ENCODE data around the gene MEGF9. TPM values are rescaled to one million over a fixed set of nuclear protein-coding genes. Genes with fewer than 3 reads are reported as not detected.

MEGF9 gene
- total RNA-seq, 4 donors from 2014 or later: 19.7 to 24.7 (median 21.5) TPM

DNA sequence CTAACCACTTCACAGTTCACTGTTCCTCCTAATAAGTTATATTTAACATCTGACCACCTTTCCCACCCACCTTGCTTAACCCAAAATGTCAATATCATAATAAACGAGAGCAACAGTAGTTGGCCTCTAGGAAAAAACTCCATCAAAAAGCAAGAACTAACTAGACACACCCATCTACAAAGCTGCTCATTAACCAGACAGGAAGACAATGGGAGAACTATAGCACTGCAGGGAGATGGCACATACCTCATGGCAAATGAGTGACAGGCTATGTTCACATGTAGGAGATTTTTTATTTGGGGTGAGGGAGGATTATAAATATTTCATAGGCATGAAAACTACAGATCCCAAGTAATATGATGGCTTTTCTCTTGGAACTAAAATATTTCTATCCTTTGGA lies 110.7 kb downstream of the MEGF9 start:
- TF ChIP-seq POLR2A (IDR thresholded peaks at IDR 0.05): no peak
- no peak for TF ChIP-seq POLR2AphosphoS5 (IDR thresholded peaks at IDR 0.05)
- TF ChIP-seq EP300 (IDR thresholded peaks at IDR 0.05): no peak
- TF ChIP-seq, protein P1, sequence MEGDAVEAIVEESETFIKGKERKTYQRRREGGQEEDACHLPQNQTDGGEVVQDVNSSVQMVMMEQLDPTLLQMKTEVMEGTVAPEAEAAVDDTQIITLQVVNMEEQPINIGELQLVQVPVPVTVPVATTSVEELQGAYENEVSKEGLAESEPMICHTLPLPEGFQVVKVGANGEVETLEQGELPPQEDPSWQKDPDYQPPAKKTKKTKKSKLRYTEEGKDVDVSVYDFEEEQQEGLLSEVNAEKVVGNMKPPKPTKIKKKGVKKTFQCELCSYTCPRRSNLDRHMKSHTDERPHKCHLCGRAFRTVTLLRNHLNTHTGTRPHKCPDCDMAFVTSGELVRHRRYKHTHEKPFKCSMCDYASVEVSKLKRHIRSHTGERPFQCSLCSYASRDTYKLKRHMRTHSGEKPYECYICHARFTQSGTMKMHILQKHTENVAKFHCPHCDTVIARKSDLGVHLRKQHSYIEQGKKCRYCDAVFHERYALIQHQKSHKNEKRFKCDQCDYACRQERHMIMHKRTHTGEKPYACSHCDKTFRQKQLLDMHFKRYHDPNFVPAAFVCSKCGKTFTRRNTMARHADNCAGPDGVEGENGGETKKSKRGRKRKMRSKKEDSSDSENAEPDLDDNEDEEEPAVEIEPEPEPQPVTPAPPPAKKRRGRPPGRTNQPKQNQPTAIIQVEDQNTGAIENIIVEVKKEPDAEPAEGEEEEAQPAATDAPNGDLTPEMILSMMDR (IDR thresholded peaks at IDR 0.05): no peak

DNA sequence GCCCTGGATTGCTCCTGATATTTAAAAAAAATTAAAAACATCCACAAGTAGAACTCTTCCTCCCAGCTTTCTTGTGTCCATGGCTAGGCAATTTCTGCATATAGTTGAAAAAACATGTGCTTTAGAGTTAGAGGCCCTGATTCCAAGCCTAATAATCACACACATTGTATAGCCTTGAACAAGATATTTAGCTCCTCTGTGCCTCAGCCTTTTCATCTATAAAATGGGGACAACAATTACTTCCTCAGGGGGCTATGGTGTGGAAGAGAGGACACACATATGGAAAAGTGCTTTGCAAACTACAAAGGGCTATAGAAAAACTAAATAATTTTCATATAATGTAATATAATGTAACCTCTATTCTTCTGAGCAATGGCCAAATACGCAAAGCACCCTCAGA lies 111.3 kb downstream of the MEGF9 start:
- peaks cover 0 to 41% of the 10 kb centered on the region in 2 donors for H3K36me3 ChIP-seq

More for the DNA sequence above, 110.7 kb downstream of the MEGF9 start:
- no peaks in the 10 kb centered on the region for H3K9me3 ChIP-seq
- 58 to 80% methylated on average over 1 of the region's 1 CpG for WGBS, 2 donors (ENCODE audit: low coverage in 1 of 2)
- H3K4me1 ChIP-seq: no peaks in the 10 kb centered on the region
- H3K36me3 ChIP-seq: peaks cover 0 to 43% of the 10 kb centered on the region in 2 donors
- no peak overlapping the region for H3K27ac ChIP-seq
- no peaks in the 10 kb centered on the region for H3K27me3 ChIP-seq
- no peak overlapping the region for H3K4me3 ChIP-seq
- ATAC-seq: no peak

DNA sequence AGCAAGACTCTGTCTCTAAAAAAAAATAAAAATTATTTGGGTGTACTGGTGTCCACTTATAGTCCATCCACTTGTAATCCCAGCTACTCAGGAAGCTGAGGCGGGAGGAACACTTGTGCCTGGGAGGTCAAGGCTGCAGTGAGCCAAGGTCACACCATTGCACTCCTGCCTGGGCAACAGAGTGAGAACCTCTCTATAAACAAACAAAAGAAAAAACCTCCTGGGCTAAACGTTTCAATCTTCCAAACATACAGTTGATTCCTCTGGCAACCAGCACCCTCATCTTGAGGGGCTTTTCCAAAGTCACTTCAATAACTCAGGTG lies 120.4 kb downstream of the MEGF9 start:
- Histone ChIP-seq H3K4me3 (no peak overlapping the region), H3K27ac (no peak overlapping the region), H3K36me3 (no peaks in the 10 kb centered on the region), H3K4me1 (no peaks in the 10 kb centered on the region), H3K27me3 (no peaks in the 10 kb centered on the region), H3K9me3 (peaks cover 0 to 6% (median 0%) of the 10 kb centered on the region in 3 donors)
- TF ChIP-seq POLR2A (IDR thresholded peaks at IDR 0.05): no peak
- TF ChIP-seq, protein P1 (IDR thresholded peaks at IDR 0.05): no peak
- no peak for TF ChIP-seq POLR2AphosphoS5 (IDR thresholded peaks at IDR 0.05)
- no peak for TF ChIP-seq EP300 (IDR thresholded peaks at IDR 0.05)
- 26% methylated on average over 2 of the region's 2 CpGs; no CpG with 5 or more reads in 1 of the 2 donors for WGBS, 2 donors (ENCODE audit: low coverage in 1 of 2)
- no peak for ATAC-seq

More for the DNA sequence above, 111.3 kb downstream of the MEGF9 start:
- Histone ChIP-seq H3K27ac (no peak overlapping the region), H3K9me3 (no peaks in the 10 kb centered on the region), H3K27me3 (no peaks in the 10 kb centered on the region), H3K4me3 (no peak overlapping the region), H3K4me1 (no peaks in the 10 kb centered on the region)
- WGBS, 2 donors (ENCODE audit: low coverage in 1 of 2): 100% methylated on average over 1 of the region's 1 CpG
- no peak for TF ChIP-seq EP300 (IDR thresholded peaks at IDR 0.05)
- TF ChIP-seq POLR2A (IDR thresholded peaks at IDR 0.05): no peak
- TF ChIP-seq POLR2AphosphoS5 (IDR thresholded peaks at IDR 0.05): no peak
- TF ChIP-seq, protein P1 (IDR thresholded peaks at IDR 0.05): no peak
- no peak for ATAC-seq

DNA sequence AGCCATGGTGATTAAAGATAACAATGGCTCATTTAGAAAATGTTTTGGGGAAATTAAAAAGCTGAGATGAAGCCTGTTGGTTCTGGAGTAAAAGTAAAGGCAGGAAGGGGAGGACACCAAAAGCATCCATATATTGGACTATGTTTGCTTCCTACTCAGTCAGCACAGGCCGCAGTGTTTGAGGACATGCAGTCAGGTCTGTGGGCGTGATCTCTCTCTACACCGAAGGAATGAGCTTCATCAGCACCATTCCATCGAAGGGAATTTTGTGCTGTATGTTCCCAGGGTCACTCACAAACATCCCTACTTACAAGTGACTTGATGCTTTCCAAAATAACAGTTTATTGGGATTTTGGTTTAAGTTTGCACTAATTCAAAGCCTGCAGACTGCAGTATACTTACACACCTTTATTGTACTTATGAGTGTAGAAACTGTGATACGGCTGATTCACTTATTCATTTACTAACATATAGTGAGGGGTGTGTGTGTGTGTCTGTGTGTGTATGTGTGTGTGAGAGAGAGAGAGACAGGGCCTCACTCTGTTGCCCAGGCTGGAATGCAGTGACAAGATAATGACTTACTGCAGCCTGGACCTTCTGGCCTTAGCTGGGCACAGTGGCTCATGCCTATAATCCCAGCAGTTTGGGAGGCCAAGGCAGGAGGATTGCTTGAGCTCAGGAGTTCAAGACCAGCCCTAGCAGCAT lies 120.9 kb downstream of the MEGF9 start:
- no peak overlapping the region for H3K27ac ChIP-seq
- no peak for ATAC-seq
- no peaks in the 10 kb centered on the region for H3K27me3 ChIP-seq
- TF ChIP-seq EP300 (IDR thresholded peaks at IDR 0.05): no peak
- TF ChIP-seq, protein P1 (IDR thresholded peaks at IDR 0.05): no peak
- no peak for TF ChIP-seq POLR2A (IDR thresholded peaks at IDR 0.05)
- TF ChIP-seq POLR2AphosphoS5 (IDR thresholded peaks at IDR 0.05): no peak
- peaks cover 0 to 6% (median 0%) of the 10 kb centered on the region in 3 donors for H3K9me3 ChIP-seq
- no peak overlapping the region for H3K4me3 ChIP-seq
- H3K4me1 ChIP-seq: no peaks in the 10 kb centered on the region
- WGBS, 2 donors (ENCODE audit: low coverage in 1 of 2): 72 to 82% methylated on average over 5 of the region's 5 CpGs
- H3K36me3 ChIP-seq: no peaks in the 10 kb centered on the region

DNA sequence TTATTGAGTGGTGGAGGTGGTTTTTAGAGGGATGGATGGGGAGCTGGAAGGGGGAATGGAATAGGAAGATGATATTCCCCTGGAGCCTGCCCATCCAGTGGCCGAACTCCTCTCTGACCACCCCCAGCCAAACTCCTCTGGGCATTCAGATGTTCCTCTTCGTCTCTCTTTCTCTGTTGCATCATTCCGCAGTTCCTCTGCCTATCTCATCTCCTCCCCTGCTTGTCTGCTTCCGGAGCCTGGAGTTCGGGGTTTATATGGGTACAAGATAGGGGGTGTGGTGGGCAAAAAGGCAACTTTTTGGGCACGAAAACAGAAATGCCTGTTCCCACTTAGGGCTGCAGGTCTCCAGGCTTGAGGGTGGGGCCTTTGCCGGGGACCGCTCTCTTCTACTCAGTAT lies 122.1 kb downstream of the MEGF9 start:
- peaks cover 0 to 6% (median 0%) of the 10 kb centered on the region in 3 donors for H3K9me3 ChIP-seq
- H3K27me3 ChIP-seq: no peaks in the 10 kb centered on the region
- TF ChIP-seq POLR2A (IDR thresholded peaks at IDR 0.05): no peak
- no peak for TF ChIP-seq POLR2AphosphoS5 (IDR thresholded peaks at IDR 0.05)
- TF ChIP-seq, protein P1 (IDR thresholded peaks at IDR 0.05): no peak
- no peak for TF ChIP-seq EP300 (IDR thresholded peaks at IDR 0.05)
- no peaks in the 10 kb centered on the region for H3K4me1 ChIP-seq
- H3K4me3 ChIP-seq: no peak overlapping the region
- WGBS, 2 donors (ENCODE audit: low coverage in 1 of 2): 91 to 100% methylated on average over 1 to 8 of the region's 8 CpGs
- no peak overlapping the region for H3K27ac ChIP-seq
- ATAC-seq: no peak
- no peaks in the 10 kb centered on the region for H3K36me3 ChIP-seq

Data from gastroesophageal sphincter (tissue), 4 donors.